AG04450 (cell line): ENCODE measurements around the gene FOXO3. TPM values are rescaled to one million over a fixed set of nuclear protein-coding genes. Genes with fewer than 3 reads are reported as not detected.
A peak's percentile ranks its signal among the peaks of the same experiment; 100 is the strongest.

Experiments used
- CTCF ChIA-PET: fragments of 300-600, 350-600 bp; formaldehyde crosslinking; extraction: SDS; loops from one replicate; lab custom pipeline; 2022; ENCODE audit warnings: antibody characterized with exemption, inconsistent platforms; lab: Charles Lee
- POLR2A ChIA-PET: fragments of 350-600 bp; formaldehyde crosslinking; extraction: SDS; loops from one replicate; lab custom pipeline; 2021; ENCODE audit warnings: antibody characterized with exemption, inconsistent platforms; lab: Yijun Ruan, JAX
- DNase-seq: peaks from one replicate; pipeline ENCODE4 v3.0.0-alpha.2; 2011; ENCODE audit warnings: low read depth, low spot score
- H3K27ac ChIP-seq: one replicate; pipeline ENCODE4 v1.5.1; 2012; ENCODE audit warnings: low read depth, low read length, control low read depth
- H3K27me3 ChIP-seq: one replicate; pipeline ENCODE4 v1.6.0; 2012; ENCODE audit warnings: low read length; ENCODE audit not compliant: control insufficient read depth, insufficient read depth
- H3K4me3 ChIP-seq: 2 replicates; pipeline ENCODE4 v1.5.1; 2011; ENCODE audit warnings: mild to moderate bottlenecking, low read depth, low read length, control low read depth
- H3K9me3 ChIP-seq: 2 replicates; pipeline ENCODE4 v1.5.1; 2012; ENCODE audit warnings: low read length; ENCODE audit not compliant: control insufficient read depth, insufficient read depth
- polyA plus RNA-seq: library from polyadenylated mRNA; depleted of rRNA; stranded (reverse); fragments of >200 nt; gene quantifications from 2 replicates; pipeline ENCODE4 v1.2.3, GENCODE V29; 2011
- TF ChIP-seq, protein P1 (sequence below): IDR thresholded peaks from 2 replicates; pipeline ENCODE4 v1.5.1; 2011; ENCODE audit warnings: low read depth, low read length, control low read depth, inconsistent platforms

FOXO3 gene
- polyA plus RNA-seq, 1 experiment: 32.7 TPM

DNA sequence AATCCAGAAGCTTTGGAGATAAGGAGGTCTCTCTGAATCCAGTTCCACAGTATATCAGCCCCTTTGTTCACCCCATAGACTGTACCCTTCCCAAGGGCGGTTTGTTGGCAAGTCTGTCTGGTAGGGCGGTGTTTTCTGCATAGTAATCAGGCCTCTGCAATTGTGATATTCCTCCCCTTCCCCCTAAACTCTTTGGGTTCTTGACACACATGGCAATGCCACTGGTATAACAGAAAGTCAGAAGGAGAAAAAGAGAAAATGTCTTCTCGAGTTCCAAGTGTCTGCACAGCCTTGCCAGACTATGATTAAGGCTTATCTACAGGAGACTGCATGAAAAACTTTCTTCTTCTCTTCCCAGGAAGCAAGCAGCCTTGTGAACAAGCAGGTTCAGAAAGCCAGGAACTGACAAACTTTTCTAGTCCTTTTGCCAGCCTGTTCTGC, 45.6 kb downstream of the FOXO3 start:
- TF ChIP-seq, protein P1, sequence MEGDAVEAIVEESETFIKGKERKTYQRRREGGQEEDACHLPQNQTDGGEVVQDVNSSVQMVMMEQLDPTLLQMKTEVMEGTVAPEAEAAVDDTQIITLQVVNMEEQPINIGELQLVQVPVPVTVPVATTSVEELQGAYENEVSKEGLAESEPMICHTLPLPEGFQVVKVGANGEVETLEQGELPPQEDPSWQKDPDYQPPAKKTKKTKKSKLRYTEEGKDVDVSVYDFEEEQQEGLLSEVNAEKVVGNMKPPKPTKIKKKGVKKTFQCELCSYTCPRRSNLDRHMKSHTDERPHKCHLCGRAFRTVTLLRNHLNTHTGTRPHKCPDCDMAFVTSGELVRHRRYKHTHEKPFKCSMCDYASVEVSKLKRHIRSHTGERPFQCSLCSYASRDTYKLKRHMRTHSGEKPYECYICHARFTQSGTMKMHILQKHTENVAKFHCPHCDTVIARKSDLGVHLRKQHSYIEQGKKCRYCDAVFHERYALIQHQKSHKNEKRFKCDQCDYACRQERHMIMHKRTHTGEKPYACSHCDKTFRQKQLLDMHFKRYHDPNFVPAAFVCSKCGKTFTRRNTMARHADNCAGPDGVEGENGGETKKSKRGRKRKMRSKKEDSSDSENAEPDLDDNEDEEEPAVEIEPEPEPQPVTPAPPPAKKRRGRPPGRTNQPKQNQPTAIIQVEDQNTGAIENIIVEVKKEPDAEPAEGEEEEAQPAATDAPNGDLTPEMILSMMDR: no peak
- H3K9me3 ChIP-seq: no peaks in the 10 kb centered on the region
- CTCF ChIA-PET: no interaction called here
- no peak for DNase-seq
- no peaks in the 10 kb centered on the region for H3K27me3 ChIP-seq
- no peak overlapping the region for H3K27ac ChIP-seq
- POLR2A ChIA-PET: no interaction called here
- H3K4me3 ChIP-seq: no peak overlapping the region

DNA sequence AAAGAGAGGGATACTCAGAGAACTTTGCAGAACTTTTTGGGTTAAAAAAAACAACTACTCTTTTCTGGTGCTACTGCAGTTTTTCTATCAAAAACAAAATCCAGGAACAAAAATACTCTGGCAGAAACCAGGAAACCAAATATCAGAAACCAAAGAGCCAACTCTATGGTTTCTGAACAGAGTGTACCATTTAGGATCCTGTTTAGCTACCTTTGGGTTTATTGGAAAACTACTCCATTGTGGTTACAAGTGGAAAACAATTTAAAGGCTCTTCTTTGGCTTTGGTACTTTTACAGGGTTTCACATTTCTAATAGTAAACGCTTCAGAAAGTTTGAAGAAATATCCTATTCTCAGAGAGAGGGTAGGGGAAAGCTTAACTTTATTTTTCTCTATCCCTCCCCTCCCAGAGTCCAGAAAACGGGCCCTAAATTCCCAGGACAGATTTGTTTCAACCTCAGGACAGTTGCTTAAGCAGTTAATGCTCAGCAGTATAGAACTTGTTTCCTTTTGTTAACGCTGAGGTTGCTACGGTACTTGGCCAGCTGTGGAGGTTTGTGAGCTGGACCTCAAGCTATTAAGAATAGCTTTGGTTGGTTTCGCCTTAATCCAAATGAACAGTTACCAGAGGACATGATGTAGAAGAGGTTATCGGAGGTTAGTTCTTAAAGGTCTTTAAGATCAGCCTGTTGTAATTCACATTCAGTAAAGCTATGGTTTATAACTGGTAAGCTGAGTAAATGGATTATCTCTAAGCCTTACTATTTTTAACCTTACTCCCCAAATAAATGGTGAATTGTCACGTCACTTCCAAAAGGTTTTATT, 47.9 kb downstream of the FOXO3 start:
- Histone ChIP-seq H3K9me3 (no peaks in the 10 kb centered on the region), H3K27me3 (no peaks in the 10 kb centered on the region), H3K27ac (no peak overlapping the region), H3K4me3 (no peak overlapping the region)
- POLR2A ChIA-PET: no interaction called here
- CTCF ChIA-PET: interaction anchor here (0.9 kb wide), 1 partner anchor 12 kb away, joined by 3 read pairs; no protein-coding TSS in a partner anchor
- TF ChIP-seq, protein P1: no peak
- DNase-seq: no peak

- TF ChIP-seq, protein P1: no peak
- H3K27ac ChIP-seq: no peak overlapping the region
- no peaks in the 10 kb centered on the region for H3K9me3 ChIP-seq
- peak; percentile 27 for DNase-seq
- ChIA-PET POLR2A (no interaction called here), CTCF (interaction anchor here (0.9 kb wide), 1 partner anchor 11 kb away, joined by 3 read pairs; no protein-coding TSS in a partner anchor)
- no peak overlapping the region for H3K4me3 ChIP-seq
- no peaks in the 10 kb centered on the region for H3K27me3 ChIP-seq
Measured at GRCh38 chr6:108609276-108609769, 48.6 kb downstream of the FOXO3 start.

DNA sequence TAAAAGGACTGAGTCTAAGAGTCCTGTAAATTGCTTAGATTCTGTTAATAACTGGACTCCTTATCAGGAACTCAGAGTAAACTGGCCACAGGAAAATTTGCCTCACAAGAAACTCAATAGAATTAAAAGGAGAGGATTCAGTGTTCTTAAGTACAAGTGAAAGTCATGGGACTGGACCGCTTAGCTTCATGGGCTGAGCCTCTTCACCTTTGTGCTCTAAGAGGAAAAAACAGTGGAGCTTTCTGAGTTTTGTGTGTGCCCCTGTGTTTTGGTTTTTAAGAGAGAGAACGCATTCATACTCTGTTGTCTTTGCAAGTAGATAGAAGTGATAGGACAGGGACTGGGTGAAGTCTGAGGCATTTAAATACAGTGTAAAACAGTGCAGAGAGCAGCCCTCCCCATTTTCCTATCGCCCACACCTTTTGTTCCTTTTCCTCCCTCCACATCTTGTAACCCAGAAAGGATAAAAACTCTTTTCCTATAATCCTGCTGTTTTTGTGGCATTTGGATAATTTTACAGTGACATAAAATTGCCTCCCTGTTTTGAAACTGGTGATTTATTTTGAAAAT, 49.6 kb downstream of the FOXO3 start:
- TF ChIP-seq, protein P1: no peak
- no peaks in the 10 kb centered on the region for H3K27me3 ChIP-seq
- ChIA-PET CTCF (no interaction called here), POLR2A (no interaction called here)
- H3K27ac ChIP-seq: no peak overlapping the region
- no peaks in the 10 kb centered on the region for H3K9me3 ChIP-seq
- no peak for DNase-seq
- no peak overlapping the region for H3K4me3 ChIP-seq
